Tibial artery (tissue), 4 donors: ENCODE results near the gene MTMR6.

Source experiments
- DNase-seq, 2 donors: peaks; one replicate each; pipeline ENCODE4 v3.0.0-alpha.2; 2019
- H3K27ac ChIP-seq, 2 donors: fragments of 200-600 bp; sonication (generic) in 1 of 2; 1 replicate in 1 of 2; 2 replicates in 1 of 2; pipeline ENCODE4 v1.5.1; 2018 to 2019; ENCODE audit warnings: mild to moderate bottlenecking in 1 of 2
- H3K27me3 ChIP-seq, 2 donors: fragments of 200-600 bp; sonication (generic) in 1 of 2; one replicate each; pipeline versions ENCODE4 v1.5.1 to v1.6.0; 2016 to 2019
- H3K36me3 ChIP-seq, 3 donors: fragments of 200-600 bp; sonication (generic) in 2 of 3; one replicate each; pipeline ENCODE4 v1.5.1; 2016 to 2019; ENCODE audit warnings: mild to moderate bottlenecking in 2 of 3
- H3K4me1 ChIP-seq, 4 donors: fragments of 200-600 bp; sonication (generic) in 2 of 4; 1 replicate in 3 of 4; 2 replicates in 1 of 4; pipeline ENCODE4 v1.5.1; 2016 to 2019
- H3K4me3 ChIP-seq, 2 donors: fragments of 200-600 bp; sonication (generic) in 1 of 2; 1 replicate in 1 of 2; 2 replicates in 1 of 2; pipeline ENCODE4 v1.5.1; 2018 to 2019; ENCODE audit warnings: mild to moderate bottlenecking in 2 of 2
- H3K9me3 ChIP-seq, 3 donors: fragments of 200-600 bp; sonication (generic) in 1 of 3; one replicate each; pipeline ENCODE4 v1.5.1; 2016 to 2019
- CTCF ChIP-seq, 2 experiments: fragments of 200-600 bp in 1 of 2; fragments of 450-650 bp in 1 of 2; IDR thresholded peaks; one replicate each; pipeline ENCODE4 v1.5.1; 2017 to 2019; ENCODE audit warnings: antibody characterized with exemption in 2 of 2, mild to moderate bottlenecking in 1 of 2, moderate library complexity in 1 of 2
- intact Hi-C: fragments of 100-400 bp; cut with DNase I; formaldehyde crosslinking; loops from one replicate; pipeline ENCODE4 v1.15.0; 2023; ENCODE audit warnings: low total_unique reads

Gene MTMR6

DNA sequence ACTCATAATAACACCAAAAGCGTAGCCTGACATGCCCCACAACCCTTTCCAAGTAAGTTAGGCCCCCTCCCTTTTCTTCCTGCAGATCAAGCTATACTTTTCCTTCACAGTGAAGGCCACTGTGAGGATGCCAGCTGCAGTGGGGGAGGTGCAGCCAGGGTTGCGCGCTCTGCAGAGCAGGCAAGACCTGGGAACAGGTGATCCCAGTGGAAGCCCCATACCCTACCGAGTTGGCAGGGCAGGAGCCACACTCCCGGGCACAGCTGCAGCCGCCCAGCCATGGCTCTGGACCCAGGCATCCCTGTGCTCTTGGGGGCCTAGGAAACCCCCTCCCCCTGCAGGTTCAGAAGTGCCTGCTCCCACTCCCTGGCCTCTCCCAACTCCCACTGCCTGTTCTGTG lies 18.7 kb downstream of the MTMR6 start:
- intact Hi-C loops = no loop called here
- Histone ChIP-seq H3K27me3 (no peaks in the 10 kb centered on the region), H3K36me3 (peaks cover 25 to 67% (median 31%) of the 10 kb centered on the region in 3 donors), H3K4me1 (no peaks in the 10 kb centered on the region), H3K4me3 (no peak overlapping the region), H3K9me3 (no peaks in the 10 kb centered on the region), H3K27ac (no peak overlapping the region)
- no peak for DNase-seq
- TF ChIP-seq CTCF (IDR thresholded peaks at IDR 0.05) = no peak

DNA sequence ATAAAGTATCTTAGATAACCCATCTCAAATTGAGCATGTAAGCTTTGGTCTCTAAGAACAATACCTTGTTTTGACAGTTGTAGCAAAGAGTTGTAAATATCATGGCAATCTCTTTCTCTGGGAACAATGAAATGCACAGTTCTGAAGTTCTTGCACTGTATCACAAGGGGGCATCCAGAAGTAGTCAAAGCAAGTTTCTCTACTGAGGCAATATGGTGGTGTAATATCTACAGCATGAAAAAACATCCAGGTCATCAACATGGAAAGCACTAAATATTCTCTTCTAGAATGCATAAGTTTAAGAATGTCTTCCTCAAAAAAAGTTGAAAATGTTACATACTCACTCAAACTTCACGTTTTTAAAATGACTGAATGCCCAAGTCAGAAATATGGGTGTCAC lies 19.6 kb downstream of the MTMR6 start:
- intact Hi-C loops = no loop called here
- no peak for TF ChIP-seq CTCF (IDR thresholded peaks at IDR 0.05)
- peaks cover 31 to 68% (median 31%) of the 10 kb centered on the region in 3 donors for H3K36me3 ChIP-seq
- DNase-seq = no peak
- H3K27ac ChIP-seq = no peak overlapping the region
- no peaks in the 10 kb centered on the region for H3K4me1 ChIP-seq
- no peak overlapping the region for H3K4me3 ChIP-seq
- H3K27me3 ChIP-seq = no peaks in the 10 kb centered on the region
- no peaks in the 10 kb centered on the region for H3K9me3 ChIP-seq

DNA sequence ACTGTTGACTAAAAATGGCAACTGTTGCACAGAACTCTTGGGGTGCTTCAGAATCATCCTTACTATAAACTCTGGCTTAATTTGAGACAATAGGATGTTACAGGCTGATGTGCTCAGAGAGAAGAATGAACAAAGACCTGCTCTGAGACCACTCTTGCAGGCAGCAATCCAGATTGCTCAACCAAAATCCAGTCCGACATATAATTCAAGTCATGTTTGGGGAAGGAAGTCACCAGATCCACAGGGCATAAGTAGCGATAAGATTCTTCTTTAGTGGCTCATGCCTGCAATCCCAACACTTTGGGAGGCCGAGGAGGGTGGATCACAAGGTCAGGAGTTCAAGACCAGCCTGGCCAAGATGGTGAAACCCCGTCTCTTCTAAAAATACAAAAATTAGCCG lies 20.6 kb downstream of the MTMR6 start:
- H3K9me3 ChIP-seq = no peaks in the 10 kb centered on the region
- no peak for TF ChIP-seq CTCF (IDR thresholded peaks at IDR 0.05)
- H3K4me3 ChIP-seq = no peak overlapping the region
- H3K27ac ChIP-seq = no peak overlapping the region
- no peak for DNase-seq
- intact Hi-C loops = no loop called here
- peaks cover 33 to 68% (median 39%) of the 10 kb centered on the region in 3 donors for H3K36me3 ChIP-seq
- no peaks in the 10 kb centered on the region for H3K4me1 ChIP-seq
- H3K27me3 ChIP-seq = no peaks in the 10 kb centered on the region

DNA sequence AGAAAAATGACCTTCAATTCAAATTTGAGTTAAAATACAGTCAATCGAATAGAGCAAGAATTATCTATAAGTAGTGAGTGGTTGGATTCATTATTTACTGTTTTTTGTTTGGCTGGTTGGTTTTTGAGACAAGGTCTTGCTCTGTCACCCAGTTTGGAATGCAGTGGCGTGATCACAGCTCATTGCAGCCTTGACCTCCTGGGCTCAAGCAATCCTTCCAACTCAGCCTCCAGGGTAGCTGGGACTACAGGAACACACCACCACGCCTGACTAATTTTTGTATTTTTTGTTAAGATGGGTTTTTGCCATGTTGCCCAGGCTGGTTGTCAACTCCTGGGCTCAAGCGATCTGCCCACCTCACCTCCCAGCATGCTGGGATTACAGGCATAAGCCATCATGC lies 25.0 kb downstream of the MTMR6 start:
- H3K27ac ChIP-seq = no peak overlapping the region
- H3K4me1 ChIP-seq = no peaks in the 10 kb centered on the region
- peaks cover 55 to 86% (median 62%) of the 10 kb centered on the region in 3 donors for H3K36me3 ChIP-seq
- DNase-seq = no peak
- H3K9me3 ChIP-seq = no peaks in the 10 kb centered on the region
- intact Hi-C loops = no loop called here
- H3K27me3 ChIP-seq = no peaks in the 10 kb centered on the region
- no peak for TF ChIP-seq CTCF (IDR thresholded peaks at IDR 0.05)
- no peak overlapping the region for H3K4me3 ChIP-seq

GRCh38 chr13:25253702-25254101 lies 33.6 kb downstream of the MTMR6 start:
- H3K27me3 ChIP-seq = no peaks in the 10 kb centered on the region
- no peak for DNase-seq
- H3K36me3 ChIP-seq = peaks cover 43 to 81% (median 70%) of the 10 kb centered on the region in 3 donors
- intact Hi-C loops = no loop called here
- no peaks in the 10 kb centered on the region for H3K4me1 ChIP-seq
- TF ChIP-seq CTCF (IDR thresholded peaks at IDR 0.05) = no peak
- no peak overlapping the region for H3K27ac ChIP-seq
- no peak overlapping the region for H3K4me3 ChIP-seq
- H3K9me3 ChIP-seq = no peaks in the 10 kb centered on the region

DNA sequence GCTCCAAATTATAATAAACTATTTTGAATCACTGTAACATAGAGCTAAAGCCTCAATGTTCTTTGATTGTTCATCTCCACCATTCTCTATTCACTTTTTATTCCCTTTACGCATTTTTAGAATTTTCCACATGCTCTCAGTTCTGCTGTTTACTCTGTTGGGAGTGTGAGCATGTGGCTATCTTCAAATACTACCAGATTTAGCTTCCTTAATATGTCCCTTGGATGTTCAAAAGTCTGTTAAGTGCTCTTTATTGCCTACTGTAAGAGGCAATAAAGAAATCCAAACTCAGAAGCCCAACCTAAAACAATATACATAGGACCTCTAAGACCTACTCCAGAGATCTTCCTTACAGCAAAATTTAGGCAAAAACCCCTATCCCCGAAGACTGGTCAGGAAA lies 34.5 kb downstream of the MTMR6 start:
- Histone ChIP-seq H3K36me3 (peaks cover 38 to 73% (median 70%) of the 10 kb centered on the region in 3 donors), H3K9me3 (no peaks in the 10 kb centered on the region), H3K4me3 (no peak overlapping the region), H3K27me3 (no peaks in the 10 kb centered on the region), H3K27ac (no peak overlapping the region), H3K4me1 (no peaks in the 10 kb centered on the region)
- no peak for TF ChIP-seq CTCF (IDR thresholded peaks at IDR 0.05)
- DNase-seq = no peak
- intact Hi-C loops = no loop called here
